C4-2B (cell line): ENCODE results near the gene FAM20B.

ENCODE experiments used
- CTCF ChIP-seq: fragments of 450-650 bp; conservative IDR thresholded peaks from 2 replicates; pipeline ENCODE4 v1.5.1; 2017; ENCODE audit warnings: mild to moderate bottlenecking
- ZFX ChIP-seq: fragments of 450-650 bp; IDR thresholded peaks from 2 replicates; pipeline ENCODE4 v1.6.1; 2017

- TF ChIP-seq CTCF (no peak), ZFX (no peak)
These were observed 3.6 kb downstream of the FAM20B start for GRCh38 chr1:179029321-179029759.
